ENCODE data around the gene CSF3R.

DNA sequence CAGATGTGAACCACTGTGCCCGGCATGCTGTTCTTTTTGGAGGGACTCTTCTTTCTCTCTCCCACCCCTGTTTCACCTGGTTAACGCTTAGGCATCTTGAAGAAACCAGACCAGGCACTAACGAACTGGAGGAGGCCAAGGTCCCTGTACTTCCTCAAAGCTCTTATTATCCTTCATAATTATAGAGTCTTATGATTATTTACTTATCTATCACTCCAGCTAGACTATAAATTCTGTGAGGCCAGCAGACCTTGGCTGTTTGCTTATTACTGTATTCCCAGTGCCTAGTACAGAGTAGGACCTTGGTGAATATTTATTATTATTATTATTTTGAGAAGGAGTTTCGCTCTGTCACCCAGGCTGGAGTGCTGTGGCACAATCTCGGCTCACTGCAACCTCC, 5.8 kb downstream of the CSF3R start:
- TF ChIP-seq, protein P1, sequence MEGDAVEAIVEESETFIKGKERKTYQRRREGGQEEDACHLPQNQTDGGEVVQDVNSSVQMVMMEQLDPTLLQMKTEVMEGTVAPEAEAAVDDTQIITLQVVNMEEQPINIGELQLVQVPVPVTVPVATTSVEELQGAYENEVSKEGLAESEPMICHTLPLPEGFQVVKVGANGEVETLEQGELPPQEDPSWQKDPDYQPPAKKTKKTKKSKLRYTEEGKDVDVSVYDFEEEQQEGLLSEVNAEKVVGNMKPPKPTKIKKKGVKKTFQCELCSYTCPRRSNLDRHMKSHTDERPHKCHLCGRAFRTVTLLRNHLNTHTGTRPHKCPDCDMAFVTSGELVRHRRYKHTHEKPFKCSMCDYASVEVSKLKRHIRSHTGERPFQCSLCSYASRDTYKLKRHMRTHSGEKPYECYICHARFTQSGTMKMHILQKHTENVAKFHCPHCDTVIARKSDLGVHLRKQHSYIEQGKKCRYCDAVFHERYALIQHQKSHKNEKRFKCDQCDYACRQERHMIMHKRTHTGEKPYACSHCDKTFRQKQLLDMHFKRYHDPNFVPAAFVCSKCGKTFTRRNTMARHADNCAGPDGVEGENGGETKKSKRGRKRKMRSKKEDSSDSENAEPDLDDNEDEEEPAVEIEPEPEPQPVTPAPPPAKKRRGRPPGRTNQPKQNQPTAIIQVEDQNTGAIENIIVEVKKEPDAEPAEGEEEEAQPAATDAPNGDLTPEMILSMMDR (IDR thresholded peaks at IDR 0.05) = no peak
- TF ChIP-seq POLR2AphosphoS5 (IDR thresholded peaks at IDR 0.05) = no peak
- no peak for TF ChIP-seq POLR2A (IDR thresholded peaks at IDR 0.05)

Measured in prostate gland (tissue), 2 donors.